Heart right ventricle (tissue), 16 donors: ENCODE data around the gene KIAA0319L. TPM values are rescaled to one million over a fixed set of nuclear protein-coding genes. Genes with fewer than 3 reads are reported as not detected.
A peak's percentile ranks its signal among the peaks of the same experiment; 100 is the strongest.

ENCODE experiments used
- ATAC-seq, 8 donors: fragments of 200-7000 bp; cut with Tn5 transposase; one replicate each; pipeline ENCODE4 v1.9.1; 2020; ENCODE audit warnings: mild to moderate bottlenecking in 8 of 8, moderate library complexity in 8 of 8, moderate number of reproducible peaks in 1 of 8
- DNase-seq, 2 donors: peaks; one replicate each; pipeline ENCODE4 v3.0.0-alpha.2; 2020
- H3K27ac ChIP-seq, 10 donors: fragments of 200-600 bp; sonication (generic) in 2 of 10; one replicate each; pipeline versions ENCODE4 v1.5.0 to v1.8.0; 2020 to 2022; ENCODE audit warnings: mild to moderate bottlenecking in 3 of 10
- H3K27me3 ChIP-seq, 7 donors: fragments of 200-600 bp; one replicate each; pipeline ENCODE4 v1.8.0; 2021 to 2022; ENCODE audit warnings: mild to moderate bottlenecking in 2 of 7
- H3K36me3 ChIP-seq, 9 donors: fragments of 200-600 bp; sonication (generic) in 1 of 9; one replicate each; pipeline versions ENCODE4 v1.5.0 to v1.8.0; 2020 to 2022; ENCODE audit warnings: mild to moderate bottlenecking in 2 of 9
- H3K4me1 ChIP-seq, 9 donors: fragments of 200-600 bp; sonication (generic) in 1 of 9; one replicate each; pipeline versions ENCODE4 v1.5.0 to v1.8.0; 2020 to 2022; ENCODE audit warnings: mild to moderate bottlenecking in 4 of 9
- H3K4me3 ChIP-seq, 10 donors: fragments of 200-600 bp; sonication (generic) in 2 of 10; one replicate each; pipeline versions ENCODE4 v1.5.0 to v1.8.0; 2020 to 2022; ENCODE audit warnings: mild to moderate bottlenecking in 7 of 10, moderate library complexity in 2 of 10
- H3K9me3 ChIP-seq, 11 donors: fragments of 200-600 bp in 10 of 11; sonication (generic) in 2 of 11; one replicate each; pipeline versions ENCODE4 v1.5.0 to v1.8.0; 2013 to 2022; ENCODE audit warnings: mild to moderate bottlenecking in 2 of 11, control low read depth in 1 of 11, moderate library complexity in 1 of 11
- CTCF ChIP-seq, 9 donors: fragments of 200-600 bp; sonication (generic) in 2 of 9; IDR thresholded peaks; one replicate each; pipeline versions ENCODE4 v1.5.0 to v1.8.0; 2021 to 2022; ENCODE audit warnings: antibody characterized with exemption in 9 of 9, mild to moderate bottlenecking in 5 of 9, moderate library complexity in 1 of 9
- WGBS, 2 donors: extraction: QIAGEN DNeasy Blood & Tissue Kit; methylation state at CpG; one replicate each; pipeline ENCODE4 v1.1.7; 2013; ENCODE audit warnings: inconsistent platforms in 1 of 2; 5-methylcytosine and 5-hydroxymethylcytosine counted together
- intact Hi-C, 10 donors: fragments of 100-400 bp; cut with DNase I; formaldehyde crosslinking; loops; one replicate each; pipeline versions ENCODE4 v1.11.1 to v1.14.2; 2022
- polyA plus RNA-seq, 2 donors: library from polyadenylated mRNA; stranded (reverse); fragments of 200-250 nt; gene quantifications; one replicate each; pipeline ENCODE4 v1.2.3, GENCODE V29; 2013
- total RNA-seq, 10 donors: library from RNA; stranded (reverse); fragmentation: NEBNext Ultra II Directional in 3 of 10; extraction: Animal tissue kit (Norgen Biotek cat#: 25700) in 3 of 10; gene quantifications; one replicate each; pipeline versions ENCODE4 v1.2.1 to v1.2.4, GENCODE V29; 2021 to 2023
- donor health status: Arrhythmogenic right ventricular cardiomyopathy.
- donor health status: ischemic (EF 13 %, LVEDD 7.1; RV severe dilation, severe dysfunction).
- donor health status: healthy with polysubstance abuse.
- donor health status: DM: no; HTN: yes; CAD: no.
- donor health status: DM: no; HTN: no; CAD: no.
- donor health status: ischemic (EF 25% LVEDD 6.9; RV normal size, moderate dysfunction).
- donor health status: ischemic (EF 25% LVEDD 5.7; RV mildly dilated, moderate dysfunction).
- donor health status: healthy.
- donor health status: DM: yes; HTN: yes; CAD: no.
- donor health status: Ischemic cardiomyopathy.
- donor health status: ischemic (EF 35%, LVEDD 5.7; RV mildly dilated, moderate dysfunction).
- donor health status: nonischemic (EF 11% LVEDD 7.7; RV severe dilation, severe dysfunction).
- donor health status: DM: yes; HTN: yes; CAD: no.
- donor health status: PGD.
- donor health status: ischemic (EF 29% LVEDD 5.4; RV normal size, mild dysfunction).
- donor health status: nonischemic (EF 23%, LVEDD 6.1; RV moderate dilation, normal function).

The KIAA0319L gene
- total and polyA plus RNA-seq, 12 donors, result 26.0 to 84.3 (median 74.9) TPM

GRCh38 chr1:35454616-35455015 lies 102.6 kb downstream of the KIAA0319L start:
- no peaks in the 10 kb centered on the region for H3K9me3 ChIP-seq
- H3K27ac ChIP-seq, result peak overlapping the region in 2 of 10 donors; percentile 1 to 34
- 70 to 90% methylated on average over 1 of the region's 1 CpG for WGBS, 2 donors
- no peak overlapping the region for H3K4me3 ChIP-seq
- intact Hi-C loops, result loop anchor here in 9 of 10 donors (5.0 to 10.0 kb wide), 9 partner anchors 83 to 323 kb away; partner anchors contain the start of gene C1orf216 (in 3 of the 9)
- no peaks in the 10 kb centered on the region for H3K27me3 ChIP-seq
- H3K4me1 ChIP-seq, result peaks cover 3 to 57% (median 31%) of the 10 kb centered on the region in 9 donors
- H3K36me3 ChIP-seq, result peaks cover 0 to 90% (median 28%) of the 10 kb centered on the region in 9 donors
- DNase-seq (no peak), ATAC-seq (no peak)
- peak in 1 of 9 donors; percentile 12 for TF ChIP-seq CTCF (IDR thresholded peaks at IDR 0.05)

- no peaks in the 10 kb centered on the region for H3K9me3 ChIP-seq
- H3K27me3 ChIP-seq, result no peaks in the 10 kb centered on the region
- intact Hi-C loops, result loop anchor here in 9 of 10 donors (5.0 to 10.0 kb wide), 9 partner anchors 83 to 323 kb away; partner anchors contain the start of gene C1orf216 (in 3 of the 9)
- peaks cover 3 to 61% (median 31%) of the 10 kb centered on the region in 9 donors for H3K4me1 ChIP-seq
- ATAC-seq (no peak), DNase-seq (no peak)
- H3K27ac ChIP-seq, result peak overlapping the region in 2 of 10 donors; percentile 1 to 34
- H3K4me3 ChIP-seq, result no peak overlapping the region
- no peak for TF ChIP-seq CTCF (IDR thresholded peaks at IDR 0.05)
- 88 to 96% methylated on average over 4 of the region's 4 CpGs for WGBS, 2 donors
- peaks cover 0 to 90% (median 32%) of the 10 kb centered on the region in 9 donors for H3K36me3 ChIP-seq
Observed at GRCh38 chr1:35454176-35454575, 103.0 kb downstream of the KIAA0319L start.

GRCh38 chr1:35453031-35453430 lies 104.2 kb downstream of the KIAA0319L start:
- Histone ChIP-seq H3K4me1 (peaks cover 3 to 73% (median 37%) of the 10 kb centered on the region in 9 donors), H3K27me3 (no peaks in the 10 kb centered on the region), H3K4me3 (no peak overlapping the region), H3K36me3 (peaks cover 0 to 90% (median 42%) of the 10 kb centered on the region in 9 donors), H3K27ac (peak overlapping the region in 6 of 10 donors; percentile 37 to 76 (median 52)), H3K9me3 (no peaks in the 10 kb centered on the region)
- intact Hi-C loops, result loop anchor here in 9 of 10 donors (2.0 to 10.0 kb wide), 11 partner anchors 84 to 324 kb away; partner anchors contain the start of gene C1orf216 (in 3 of the 9)
- ATAC-seq, result no peak
- no peak for DNase-seq
- TF ChIP-seq CTCF (IDR thresholded peaks at IDR 0.05), result no peak
- WGBS, 2 donors, result 94 to 97% methylated on average over 2 of the region's 2 CpGs

- TF ChIP-seq CTCF (IDR thresholded peaks at IDR 0.05), result peak in 5 of 9 donors; percentile 10 to 29 (median 26)
- DNase-seq (peak; percentile 49 to 52), ATAC-seq (peak; percentile 65 to 82 (median 74))
- Histone ChIP-seq H3K9me3 (no peaks in the 10 kb centered on the region), H3K36me3 (peaks cover 0 to 90% (median 45%) of the 10 kb centered on the region in 9 donors), H3K4me1 (peaks cover 3 to 81% (median 40%) of the 10 kb centered on the region in 9 donors), H3K27me3 (no peaks in the 10 kb centered on the region), H3K4me3 (no peak overlapping the region), H3K27ac (peak overlapping the region in 8 of 10 donors; percentile 22 to 76 (median 50))
- intact Hi-C loops, result loop anchor here in 9 of 10 donors (2.0 to 10.0 kb wide), 11 partner anchors 85 to 325 kb away; partner anchors contain the start of gene C1orf216 (in 3 of the 9)
- 13 to 18% methylated on average over 1 of the region's 1 CpG for WGBS, 2 donors
Observed at GRCh38 chr1:35452106-35452774, 105.0 kb downstream of the KIAA0319L start.
